Nephron progenitor cell (in vitro differentiated cells): ENCODE measurements around the gene SSTR4.

Experiments used
- DNase-seq: peaks from one replicate; pipeline ENCODE4 v3.0.0; 2021
- H3K27ac Mint-ChIP-seq: 2 replicates; pipeline ENCODE4 v1.8.0; 2021; ENCODE audit warnings: mild to moderate bottlenecking, moderate library complexity, mixed read lengths
- H3K27me3 Mint-ChIP-seq: 2 replicates; pipeline ENCODE4 v1.8.0; 2021; ENCODE audit warnings: mild to moderate bottlenecking, low read depth, mixed read lengths; ENCODE audit not compliant: poor library complexity
- H3K36me3 Mint-ChIP-seq: 2 replicates; pipeline ENCODE4 v1.8.0; 2021; ENCODE audit warnings: low read depth, mixed read lengths
- H3K4me1 Mint-ChIP-seq: 2 replicates; pipeline ENCODE4 v1.8.0; 2021; ENCODE audit warnings: mixed read lengths
- H3K4me3 Mint-ChIP-seq: 2 replicates; pipeline ENCODE4 v1.8.0; 2021; ENCODE audit warnings: mild to moderate bottlenecking, moderate library complexity, mixed read lengths
- H3K9me3 Mint-ChIP-seq: 2 replicates; pipeline ENCODE4 v1.8.0; 2021; ENCODE audit warnings: mild to moderate bottlenecking, moderate library complexity, mixed read lengths
- CTCF ChIP-seq: fragments of 200-600 bp; sonication (generic); IDR thresholded peaks from 2 replicates; pipeline ENCODE4 v1.5.0; 2021; ENCODE audit warnings: antibody characterized with exemption

The SSTR4 gene

GRCh38 chr20:23050847-23051627, 15.9 kb downstream of the SSTR4 start:
- H3K36me3 Mint-ChIP-seq, result no peaks in the 10 kb centered on the region
- DNase-seq, result peak; percentile 88
- H3K9me3 Mint-ChIP-seq, result peaks cover 4% of the 10 kb centered on the region
- peak overlapping the region; percentile 91 for H3K4me3 Mint-ChIP-seq
- peaks cover 27% of the 10 kb centered on the region for H3K4me1 Mint-ChIP-seq
- H3K27me3 Mint-ChIP-seq, result peaks cover 59% of the 10 kb centered on the region
- peak; percentile 78 for TF ChIP-seq CTCF
- no peak overlapping the region for H3K27ac Mint-ChIP-seq

GRCh38 chr20:23052904-23053303, 17.8 kb downstream of the SSTR4 start:
- no peak for TF ChIP-seq CTCF
- Mint-ChIP-seq H3K4me1 (peaks cover 22% of the 10 kb centered on the region), H3K27me3 (peaks cover 42% of the 10 kb centered on the region), H3K36me3 (no peaks in the 10 kb centered on the region), H3K27ac (no peak overlapping the region), H3K4me3 (peak overlapping the region; percentile 17), H3K9me3 (peaks cover 8% of the 10 kb centered on the region)
- no peak for DNase-seq

GRCh38 chr20:23058240-23058639, 23.1 kb downstream of the SSTR4 start:
- H3K9me3 Mint-ChIP-seq, result peaks cover 8% of the 10 kb centered on the region
- no peak overlapping the region for H3K4me3 Mint-ChIP-seq
- TF ChIP-seq CTCF, result peak; percentile 19
- H3K27me3 Mint-ChIP-seq, result peaks cover 12% of the 10 kb centered on the region
- DNase-seq, result no peak
- H3K27ac Mint-ChIP-seq, result no peak overlapping the region
- H3K36me3 Mint-ChIP-seq, result no peaks in the 10 kb centered on the region
- peaks cover 5% of the 10 kb centered on the region for H3K4me1 Mint-ChIP-seq

- H3K9me3 Mint-ChIP-seq, result peaks cover 8% of the 10 kb centered on the region
- no peak for TF ChIP-seq CTCF
- peaks cover 5% of the 10 kb centered on the region for H3K4me1 Mint-ChIP-seq
- DNase-seq, result no peak
- H3K27ac Mint-ChIP-seq, result no peak overlapping the region
- no peak overlapping the region for H3K4me3 Mint-ChIP-seq
- H3K27me3 Mint-ChIP-seq, result peaks cover 6% of the 10 kb centered on the region
- no peaks in the 10 kb centered on the region for H3K36me3 Mint-ChIP-seq
Observed at GRCh38 chr20:23059001-23059400, 23.9 kb downstream of the SSTR4 start.

DNA sequence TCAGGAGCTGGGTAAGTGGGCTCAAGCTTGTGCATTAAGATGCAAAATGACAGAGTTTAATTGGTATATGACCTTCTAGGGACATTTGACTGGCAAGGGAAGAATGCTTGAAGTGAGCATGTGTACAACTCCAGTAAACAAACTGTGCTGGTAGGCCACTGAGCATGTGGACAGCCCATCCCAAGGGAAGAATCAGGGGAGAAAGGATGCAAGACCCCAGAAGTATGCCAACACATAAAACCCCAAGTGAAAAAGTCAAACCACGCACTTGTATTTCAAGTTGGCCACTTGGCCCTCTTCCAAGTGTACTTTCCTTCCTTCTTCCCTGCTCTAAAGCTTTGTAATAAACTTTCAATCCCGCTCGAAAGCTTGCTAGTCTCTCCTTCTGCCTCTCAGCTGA, 24.7 kb downstream of the SSTR4 start:
- peaks cover 8% of the 10 kb centered on the region for H3K9me3 Mint-ChIP-seq
- no peak for TF ChIP-seq CTCF

GRCh38 chr20:23060629-23061028, 25.5 kb downstream of the SSTR4 start:
- no peaks in the 10 kb centered on the region for H3K36me3 Mint-ChIP-seq
- H3K4me3 Mint-ChIP-seq, result no peak overlapping the region
- peak overlapping the region; percentile 42 for H3K27ac Mint-ChIP-seq
- TF ChIP-seq CTCF, result no peak
- no peak for DNase-seq
- H3K27me3 Mint-ChIP-seq, result peaks cover 6% of the 10 kb centered on the region
- peaks cover 5% of the 10 kb centered on the region for H3K4me1 Mint-ChIP-seq
- H3K9me3 Mint-ChIP-seq, result peaks cover 8% of the 10 kb centered on the region

More for the DNA sequence above, 24.7 kb downstream of the SSTR4 start:
- H3K4me1 Mint-ChIP-seq, result peaks cover 5% of the 10 kb centered on the region
- H3K27ac Mint-ChIP-seq, result no peak overlapping the region
- H3K4me3 Mint-ChIP-seq, result no peak overlapping the region
- H3K27me3 Mint-ChIP-seq, result peaks cover 6% of the 10 kb centered on the region
- DNase-seq, result no peak
- H3K36me3 Mint-ChIP-seq, result no peaks in the 10 kb centered on the region
